HG02798 (cell line): Measurements from ENCODE around the gene EPB41L3.

Experiments
- ATAC-seq: cut with Tn5 transposase; IDR thresholded peaks from one replicate; pipeline ENCODE4 v1.9.1; 2021; ENCODE audit warnings: mild to moderate bottlenecking; ENCODE audit not compliant: unreplicated experiment, poor library complexity

The EPB41L3 gene

DNA sequence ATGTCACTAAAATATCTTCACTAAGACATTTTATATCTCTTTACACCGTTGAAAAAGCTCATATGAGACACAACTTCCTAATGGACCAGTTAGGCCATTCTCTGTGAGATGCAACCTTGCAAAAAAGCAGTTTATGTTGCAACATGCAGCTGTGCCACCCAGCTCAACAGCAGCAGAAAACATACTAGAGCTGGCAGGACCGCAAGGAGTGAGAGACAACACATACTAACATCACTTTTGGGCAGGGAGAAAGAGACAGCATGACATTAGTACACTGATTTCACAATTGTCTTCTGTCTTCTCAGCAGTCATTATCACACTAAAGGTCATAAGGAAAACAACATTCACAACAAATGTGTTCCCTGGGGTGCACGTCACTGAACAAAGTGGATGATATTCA is 122.9 kb downstream of the EPB41L3 start:
- ATAC-seq, result no peak

- no peak for ATAC-seq
These were observed 124.2 kb downstream of the EPB41L3 start for GRCh38 chr18:5419601-5420000.

DNA sequence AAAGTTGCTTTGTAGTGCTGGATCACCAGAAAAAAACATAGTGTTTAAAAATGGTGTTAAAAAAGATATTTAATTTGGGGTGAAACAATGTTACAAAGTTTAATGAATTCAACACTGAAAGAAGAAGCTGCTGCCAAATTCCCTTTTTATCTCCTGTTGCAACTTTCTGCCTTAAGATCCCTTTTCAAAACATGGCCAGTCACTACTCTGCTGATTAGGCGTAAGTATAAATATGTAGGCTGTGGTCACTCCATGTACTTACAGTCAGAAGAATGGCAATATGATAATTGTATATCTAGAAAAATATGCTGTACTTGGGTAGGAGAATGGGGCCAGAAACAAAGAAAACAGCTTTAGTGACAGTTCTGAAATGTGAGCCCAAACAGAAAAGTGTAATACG is 124.8 kb downstream of the EPB41L3 start:
- no peak for ATAC-seq

DNA sequence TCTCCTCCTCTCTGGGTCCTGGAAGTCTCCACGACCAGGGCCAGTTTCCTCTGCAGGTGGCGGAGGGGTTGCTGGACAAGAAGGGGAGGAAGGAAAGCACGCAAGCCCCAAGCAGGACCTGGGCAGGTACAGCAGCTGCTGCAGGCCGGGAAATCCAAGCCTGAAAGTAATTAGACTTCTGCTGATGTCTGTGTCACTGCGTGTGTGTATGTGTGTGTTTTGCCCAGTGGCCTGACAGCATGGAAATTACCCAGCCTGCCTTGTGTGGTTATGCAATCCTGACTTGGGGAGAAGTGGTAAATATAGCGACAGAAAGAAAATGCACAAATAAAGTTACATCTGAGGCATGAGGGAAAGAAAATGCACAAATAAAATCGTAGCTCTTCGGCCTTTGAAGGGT is 126.5 kb downstream of the EPB41L3 start:
- no peak for ATAC-seq

DNA sequence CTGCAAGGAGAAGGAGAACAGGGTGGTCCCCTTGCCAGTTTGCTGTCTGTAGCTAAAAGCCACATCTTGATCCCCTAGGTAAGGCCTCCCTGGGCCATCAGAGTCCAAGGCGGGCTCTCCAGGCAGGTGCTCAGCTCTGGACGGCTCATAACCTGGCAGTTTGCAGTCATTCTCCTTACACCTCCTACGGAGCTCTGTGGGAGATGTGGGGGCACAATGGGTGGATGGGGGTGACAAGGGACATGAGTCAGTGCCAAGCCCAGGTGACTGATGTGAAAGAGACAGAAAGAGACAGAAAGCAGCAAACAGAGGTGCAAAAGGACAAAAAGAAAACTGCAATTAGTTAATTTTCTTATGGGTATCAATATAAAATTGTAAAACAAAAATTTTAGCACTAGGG is 127.7 kb downstream of the EPB41L3 start:
- ATAC-seq, result no peak

DNA sequence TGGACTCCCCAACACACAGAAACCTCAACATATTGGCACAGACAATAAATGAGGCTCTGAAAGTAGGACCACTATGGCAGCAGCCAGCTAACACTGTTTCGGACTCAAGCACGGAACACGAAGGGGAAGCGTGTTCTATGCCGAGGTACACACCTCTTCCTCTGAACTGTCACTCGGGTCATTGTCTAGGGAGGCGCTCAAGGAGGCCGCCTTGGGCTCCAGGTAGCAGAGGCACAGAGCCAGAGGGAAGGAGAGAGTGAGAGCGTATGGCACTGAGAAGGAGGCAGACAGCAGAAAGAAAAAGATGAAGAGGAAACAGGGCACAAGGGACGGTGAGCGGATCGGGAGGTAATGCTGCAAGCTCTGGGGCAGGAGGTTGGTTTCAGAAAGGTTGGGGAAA is 128.1 kb downstream of the EPB41L3 start:
- ATAC-seq, result no peak

DNA sequence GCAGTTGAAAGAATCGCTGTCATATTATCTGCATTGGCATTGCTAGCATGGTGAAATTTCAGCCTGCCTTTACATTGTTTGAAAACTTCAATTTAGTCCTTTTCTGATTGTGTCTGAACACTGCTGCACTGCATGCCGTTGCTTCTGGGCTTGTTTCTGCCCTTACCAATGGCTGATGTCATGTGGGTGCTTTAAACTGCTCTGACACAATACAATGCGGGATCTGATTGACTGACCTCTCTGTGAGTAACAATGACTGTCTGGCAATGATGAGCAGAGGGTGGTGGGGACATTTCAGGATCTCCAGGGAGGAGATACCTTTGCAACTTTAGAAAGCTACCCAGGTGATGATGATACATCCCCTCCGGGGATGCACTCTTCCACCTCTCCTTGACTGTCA is 128.8 kb downstream of the EPB41L3 start:
- ATAC-seq, result no peak

- no peak for ATAC-seq
These were observed 129.3 kb downstream of the EPB41L3 start for GRCh38 chr18:5414546-5414945.

- ATAC-seq, result no peak
These were observed 130.3 kb downstream of the EPB41L3 start for GRCh38 chr18:5413447-5413846.

- no peak for ATAC-seq
These were observed 133.2 kb downstream of the EPB41L3 start for GRCh38 chr18:5410582-5410981.

- ATAC-seq, result no peak
These were observed 145.5 kb downstream of the EPB41L3 start for GRCh38 chr18:5398269-5398668.

DNA sequence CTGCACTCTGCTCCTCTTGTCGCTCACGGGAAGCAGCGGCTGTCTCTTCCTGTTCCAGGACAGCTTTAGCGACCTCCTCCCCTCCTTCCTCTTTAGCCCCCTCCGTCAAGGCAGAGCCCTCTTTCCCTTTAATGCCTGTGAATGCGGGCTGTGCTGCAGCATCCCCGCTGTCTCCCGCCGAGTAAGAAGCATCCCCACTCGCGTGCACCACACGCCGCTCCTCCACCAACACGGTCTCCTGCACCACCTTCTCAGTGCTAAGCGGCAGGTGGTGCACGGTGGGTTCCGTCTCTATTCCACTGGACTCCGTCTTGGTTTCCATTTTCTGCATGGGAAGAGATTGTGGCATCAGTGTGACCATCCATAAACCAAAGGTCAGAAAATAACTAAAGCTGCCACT is 146.7 kb downstream of the EPB41L3 start:
- no peak for ATAC-seq

GRCh38 chr18:5395860-5396448 is 147.8 kb downstream of the EPB41L3 start:
- ATAC-seq, result no peak

DNA sequence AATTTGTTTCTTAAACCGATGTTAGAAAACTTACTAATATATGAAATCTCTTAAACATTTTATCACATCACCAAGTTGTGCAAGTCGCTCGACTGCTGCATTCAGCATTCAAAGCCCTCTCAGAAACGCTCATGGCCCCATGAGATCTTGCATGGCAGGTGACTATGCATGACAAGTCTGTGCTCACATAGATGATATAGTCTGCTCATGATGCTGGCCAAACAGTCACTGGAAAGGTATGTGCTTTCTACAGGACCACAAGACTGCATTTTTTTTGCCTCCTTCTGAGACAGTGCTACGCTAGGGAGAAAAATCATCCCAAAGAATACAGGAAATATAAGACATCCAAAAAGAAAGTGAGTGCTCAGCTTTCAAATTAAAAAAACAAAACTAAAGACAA is 150.0 kb downstream of the EPB41L3 start:
- no peak for ATAC-seq

DNA sequence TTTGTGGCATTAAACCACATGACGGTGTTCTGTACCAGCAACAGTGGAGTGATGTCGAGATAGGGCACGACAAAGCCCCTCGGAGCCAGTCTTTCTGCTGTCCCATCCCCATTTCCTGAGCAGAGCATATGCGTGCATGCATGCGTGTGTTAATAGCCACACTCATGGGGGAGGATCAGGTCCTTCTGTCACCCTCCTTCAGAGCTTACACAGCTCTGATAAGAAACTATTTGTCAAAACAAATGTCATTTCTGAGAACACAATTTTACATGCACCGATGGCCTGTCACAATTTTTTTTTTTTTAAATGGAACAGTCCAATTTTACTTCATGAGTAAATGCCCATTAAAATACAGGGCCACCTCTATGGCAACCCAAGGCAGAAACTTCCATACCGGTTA is 152.4 kb downstream of the EPB41L3 start:
- no peak for ATAC-seq

GRCh38 chr18:5389356-5389755 is 154.4 kb downstream of the EPB41L3 start:
- no peak for ATAC-seq

- no peak for ATAC-seq
These were observed 154.9 kb downstream of the EPB41L3 start for GRCh38 chr18:5388896-5389295.

- ATAC-seq, result no peak
These were observed 163.2 kb downstream of the EPB41L3 start for GRCh38 chr18:5380586-5380985.

DNA sequence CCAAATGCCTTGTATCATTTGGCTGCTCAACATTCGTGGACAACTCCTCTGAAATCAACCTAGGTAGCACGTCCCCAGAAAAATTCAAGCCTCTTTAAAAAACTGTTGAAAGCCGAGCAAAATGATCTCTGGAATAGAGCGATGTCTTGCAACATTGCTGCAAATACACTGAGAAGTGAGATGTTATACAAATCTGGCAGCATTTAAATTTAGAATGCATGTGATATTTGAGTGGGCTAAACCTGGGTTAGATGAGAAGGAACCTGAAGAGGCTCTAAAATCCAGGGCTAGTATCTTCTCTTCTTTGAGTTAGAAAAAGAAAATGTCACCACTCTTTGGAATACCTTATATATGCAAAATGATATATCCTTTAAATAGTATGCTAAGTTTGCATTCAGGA is 166.8 kb downstream of the EPB41L3 start:
- ATAC-seq, result no peak

DNA sequence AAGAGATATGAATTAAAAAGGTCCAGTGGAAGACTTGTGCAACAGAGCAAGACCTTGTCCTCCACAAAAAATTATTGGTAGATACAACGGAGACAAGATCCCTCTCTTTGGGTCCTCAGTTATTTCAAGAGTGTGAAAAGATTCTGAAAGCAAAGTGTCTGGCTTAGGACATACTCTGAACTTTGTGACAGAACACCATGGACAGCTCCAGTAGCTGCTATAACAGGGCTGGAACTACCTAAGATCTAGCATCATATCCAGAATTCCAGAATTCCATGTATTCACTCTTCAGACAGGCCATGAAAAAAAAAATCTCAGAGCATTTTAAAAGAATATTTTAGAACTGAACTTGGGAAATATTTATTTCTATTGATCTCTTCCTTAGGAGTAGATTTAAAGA is 173.5 kb downstream of the EPB41L3 start:
- ATAC-seq, result no peak

- ATAC-seq, result no peak
These were observed 174.3 kb downstream of the EPB41L3 start for GRCh38 chr18:5369513-5369912.

GRCh38 chr18:5365443-5365842 is 178.4 kb downstream of the EPB41L3 start:
- no peak for ATAC-seq

DNA sequence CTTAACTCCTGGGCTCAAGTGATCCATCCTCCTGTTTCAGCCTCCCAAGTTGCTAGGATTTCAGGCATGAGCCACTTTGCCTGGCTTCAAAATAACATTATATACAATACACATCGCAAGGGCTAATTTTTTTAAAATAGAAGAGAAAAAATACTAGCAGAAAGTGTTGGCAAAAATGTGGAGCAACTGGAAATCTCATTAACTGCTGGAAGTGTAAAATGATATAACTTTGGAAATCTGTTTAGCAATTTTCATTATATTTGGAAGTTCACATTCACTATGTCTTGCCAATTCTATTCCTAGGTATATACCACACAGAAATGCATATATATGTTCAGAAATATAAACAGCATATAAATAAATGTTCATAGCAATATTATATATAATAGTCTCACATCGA is 193.2 kb downstream of the EPB41L3 start:
- ATAC-seq, result no peak
